Mesothelial cell of epicardium (in vitro differentiated cells): ENCODE data around the gene CDC20B. TPM values are rescaled to one million over a fixed set of nuclear protein-coding genes. Genes with fewer than 3 reads are reported as not detected.

ENCODE experiments used
- DNase-seq, 2 experiments: peaks; one replicate each; pipeline ENCODE4 v3.0.0; 2021; ENCODE audit warnings: low spot score in 2 of 2; ENCODE audit not compliant: unreplicated experiment in 2 of 2
- H3K27ac Mint-ChIP-seq: 2 replicates; pipeline ENCODE4 v1.8.0; 2021; ENCODE audit warnings: mixed read lengths
- H3K27me3 Mint-ChIP-seq: 2 replicates; pipeline ENCODE4 v1.8.0; 2021; ENCODE audit warnings: low read depth, mixed read lengths
- H3K36me3 Mint-ChIP-seq: 2 replicates; pipeline ENCODE4 v1.8.0; 2021; ENCODE audit warnings: mixed read lengths
- H3K4me1 Mint-ChIP-seq: 2 replicates; pipeline ENCODE4 v1.8.0; 2021; ENCODE audit warnings: mixed read lengths
- H3K4me3 Mint-ChIP-seq: 2 replicates; pipeline ENCODE4 v1.8.0; 2021; ENCODE audit warnings: mild to moderate bottlenecking, moderate library complexity, mixed read lengths
- H3K9me3 Mint-ChIP-seq: 2 replicates; pipeline ENCODE4 v1.8.0; 2021; ENCODE audit warnings: mixed read lengths
- CTCF ChIP-seq: fragments of 200-600 bp; sonication (generic); IDR thresholded peaks from one replicate; pipeline ENCODE4 v1.5.0; 2021; ENCODE audit warnings: antibody characterized with exemption; ENCODE audit not compliant: unreplicated experiment
- total RNA-seq: library from RNA; stranded (reverse); gene quantifications from 3 replicates; pipeline ENCODE4 v1.2.1, GENCODE V29; 2021

CDC20B gene
- total RNA-seq, 1 donor from 2014 or later = 0.09 TPM

GRCh38 chr5:55146080-55146479 lies 26.9 kb downstream of the CDC20B start:
- no peak for TF ChIP-seq CTCF
- Mint-ChIP-seq H3K9me3 (no peaks in the 10 kb centered on the region), H3K27ac (no peak overlapping the region), H3K4me1 (peaks cover 7% of the 10 kb centered on the region), H3K4me3 (no peak overlapping the region), H3K27me3 (peaks cover 37% of the 10 kb centered on the region), H3K36me3 (no peaks in the 10 kb centered on the region)
- DNase-seq = no peak

DNA sequence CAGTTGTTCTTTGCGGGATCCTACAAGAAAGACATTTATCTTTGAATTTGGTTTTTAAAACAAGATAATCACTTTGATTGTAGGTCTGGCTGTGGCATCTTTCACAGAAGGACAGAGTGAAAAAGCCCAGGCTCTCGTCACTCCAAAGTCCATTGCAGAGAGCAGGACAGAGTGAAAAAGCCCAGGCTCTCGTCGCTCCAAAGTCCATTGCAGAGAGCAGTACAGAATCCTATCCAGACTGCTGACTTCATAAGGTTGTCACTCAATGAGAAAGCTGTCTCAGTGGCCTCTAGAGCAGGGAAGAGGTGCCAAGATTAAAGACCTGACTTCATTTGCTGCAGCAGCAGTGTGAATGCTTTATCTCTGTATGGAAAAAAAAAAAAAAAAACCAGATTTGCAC lies 29.4 kb downstream of the CDC20B start:
- DNase-seq = no peak
- no peak overlapping the region for H3K4me3 Mint-ChIP-seq
- H3K4me1 Mint-ChIP-seq = peaks cover 12% of the 10 kb centered on the region
- no peak overlapping the region for H3K27ac Mint-ChIP-seq
- H3K9me3 Mint-ChIP-seq = no peaks in the 10 kb centered on the region
- peaks cover 37% of the 10 kb centered on the region for H3K27me3 Mint-ChIP-seq
- TF ChIP-seq CTCF = no peak
- no peaks in the 10 kb centered on the region for H3K36me3 Mint-ChIP-seq

DNA sequence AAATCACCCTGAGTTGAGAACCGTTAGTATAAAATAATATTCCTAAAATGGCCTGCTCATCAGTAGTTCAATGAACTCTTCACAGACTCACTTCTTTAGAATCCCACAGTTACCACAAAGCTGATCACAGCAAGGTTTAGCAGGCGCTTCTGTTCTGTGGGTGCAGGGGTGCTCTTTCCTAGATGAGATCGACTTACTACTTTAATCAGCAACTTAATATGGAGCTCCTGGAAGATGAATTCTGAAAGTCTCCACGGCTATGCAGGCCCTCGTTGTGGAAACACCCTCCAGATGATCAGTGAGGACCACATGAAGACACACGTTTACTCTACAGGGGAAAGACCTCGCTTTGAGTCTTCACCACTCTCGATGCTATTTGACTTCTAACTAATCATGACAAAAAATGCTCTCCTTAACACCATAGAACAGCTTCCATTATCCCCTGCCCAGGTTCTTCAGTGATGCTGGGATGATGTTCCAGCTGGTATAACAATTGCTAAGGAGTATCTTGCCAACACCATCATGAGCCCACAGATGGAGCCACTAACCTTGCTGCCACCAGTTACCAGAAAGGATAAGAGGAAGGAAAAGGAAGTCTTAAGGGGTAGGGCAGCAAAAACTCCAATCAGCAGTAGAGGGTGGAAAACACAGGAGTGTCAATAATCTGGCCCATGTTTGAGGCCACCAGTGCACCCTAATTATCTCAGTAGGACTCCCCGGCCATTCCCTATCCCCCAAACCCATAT lies 30.9 kb downstream of the CDC20B start:
- Mint-ChIP-seq H3K4me1 (peaks cover 12% of the 10 kb centered on the region), H3K27ac (no peak overlapping the region), H3K27me3 (peaks cover 40% of the 10 kb centered on the region), H3K36me3 (no peaks in the 10 kb centered on the region), H3K9me3 (no peaks in the 10 kb centered on the region), H3K4me3 (no peak overlapping the region)
- no peak for DNase-seq
- no peak for TF ChIP-seq CTCF

DNA sequence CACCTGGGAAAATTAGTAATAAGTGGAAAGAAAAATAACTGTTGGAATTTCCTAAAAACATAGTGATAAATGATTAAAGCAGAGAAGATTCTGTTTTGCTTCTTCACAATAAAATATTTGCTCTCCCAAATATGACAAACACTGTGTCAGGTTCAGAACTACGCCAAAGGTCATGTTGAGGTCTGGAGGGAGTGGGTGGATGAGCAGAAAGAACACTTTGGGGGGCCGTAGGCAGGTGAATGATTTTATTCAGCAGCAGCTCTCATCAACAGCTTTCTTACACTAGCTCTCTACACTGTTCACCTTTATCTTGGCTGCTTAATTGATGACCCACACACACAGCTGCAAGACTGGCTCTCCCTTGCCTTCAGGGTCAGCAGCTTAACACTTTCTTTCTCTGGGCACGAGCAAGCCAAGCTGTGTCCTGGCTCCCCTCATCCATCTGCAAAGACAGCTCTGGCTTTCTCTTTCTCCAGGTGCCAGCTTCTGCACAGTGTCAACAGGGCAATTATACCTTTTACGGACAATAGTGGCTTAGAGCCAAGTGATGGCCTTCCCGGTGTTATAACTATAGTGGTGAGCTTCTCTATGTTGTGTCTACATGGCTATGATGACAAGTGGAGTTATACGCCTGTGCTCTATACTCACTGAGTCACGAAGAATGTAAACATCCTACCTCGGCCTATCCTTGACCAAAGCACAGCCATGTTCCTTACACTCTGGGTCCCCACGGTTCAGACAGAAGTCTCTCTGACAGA lies 31.9 kb downstream of the CDC20B start:
- Mint-ChIP-seq H3K4me1 (peaks cover 9% of the 10 kb centered on the region), H3K36me3 (no peaks in the 10 kb centered on the region), H3K9me3 (no peaks in the 10 kb centered on the region), H3K27me3 (peaks cover 35% of the 10 kb centered on the region), H3K4me3 (no peak overlapping the region), H3K27ac (peak overlapping the region; percentile 22)
- no peak for TF ChIP-seq CTCF
- no peak for DNase-seq

GRCh38 chr5:55136521-55136920 lies 36.5 kb downstream of the CDC20B start:
- H3K36me3 Mint-ChIP-seq = no peaks in the 10 kb centered on the region
- peaks cover 14% of the 10 kb centered on the region for H3K27me3 Mint-ChIP-seq
- H3K4me1 Mint-ChIP-seq = peaks cover 9% of the 10 kb centered on the region
- H3K4me3 Mint-ChIP-seq = no peak overlapping the region
- H3K27ac Mint-ChIP-seq = no peak overlapping the region
- DNase-seq = no peak
- TF ChIP-seq CTCF = no peak
- H3K9me3 Mint-ChIP-seq = peaks cover 10% of the 10 kb centered on the region
